Sigmoid colon (tissue), 4 donors: ENCODE data around the gene HIVEP1.

Source experiments
- EP300 ChIP-seq, 4 donors: sonication (generic); formaldehyde crosslinking; IDR thresholded peaks; one replicate each; pipeline ENCODE4 v1.6.1; 2017; ENCODE audit warnings: antibody characterized with exemption in 4 of 4
- POLR2A ChIP-seq, 2 donors: fragments of 450-650 bp; IDR thresholded peaks; one replicate each; pipeline ENCODE4 v1.6.1; 2016; ENCODE audit warnings: antibody characterized with exemption in 2 of 2, mild to moderate bottlenecking in 2 of 2, moderate library complexity in 2 of 2
- TF ChIP-seq, protein P1 (sequence below), 4 experiments: fragments of 450-650 bp in 3 of 4; fragments of 200-600 bp in 1 of 4; IDR thresholded peaks; one replicate each; pipeline ENCODE4 v1.5.1; 2016 to 2019; ENCODE audit warnings: antibody characterized with exemption in 4 of 4, mild to moderate bottlenecking in 3 of 4, moderate library complexity in 2 of 4

DNA sequence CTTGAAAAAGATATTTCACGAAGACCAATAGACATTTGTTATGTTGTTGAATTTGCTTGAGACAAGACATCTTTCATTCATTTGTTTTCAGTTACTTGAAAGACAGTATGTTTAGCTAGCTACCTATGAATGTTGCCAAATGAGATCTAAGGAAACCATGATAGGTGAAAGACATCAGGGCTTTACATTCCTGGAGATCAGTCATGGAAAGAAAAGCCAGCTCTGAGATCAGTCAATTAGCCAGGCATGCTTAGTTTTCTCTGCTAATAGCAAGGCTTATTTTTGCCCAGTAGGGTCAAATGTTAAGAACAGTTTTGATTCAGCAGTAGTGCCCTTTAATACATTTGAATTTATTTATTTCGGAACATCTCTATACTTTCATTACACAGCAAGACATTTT lies 161.5 kb downstream of the HIVEP1 start:
- TF ChIP-seq EP300 (IDR thresholded peaks at IDR 0.05), result no peak
- TF ChIP-seq, protein P1, sequence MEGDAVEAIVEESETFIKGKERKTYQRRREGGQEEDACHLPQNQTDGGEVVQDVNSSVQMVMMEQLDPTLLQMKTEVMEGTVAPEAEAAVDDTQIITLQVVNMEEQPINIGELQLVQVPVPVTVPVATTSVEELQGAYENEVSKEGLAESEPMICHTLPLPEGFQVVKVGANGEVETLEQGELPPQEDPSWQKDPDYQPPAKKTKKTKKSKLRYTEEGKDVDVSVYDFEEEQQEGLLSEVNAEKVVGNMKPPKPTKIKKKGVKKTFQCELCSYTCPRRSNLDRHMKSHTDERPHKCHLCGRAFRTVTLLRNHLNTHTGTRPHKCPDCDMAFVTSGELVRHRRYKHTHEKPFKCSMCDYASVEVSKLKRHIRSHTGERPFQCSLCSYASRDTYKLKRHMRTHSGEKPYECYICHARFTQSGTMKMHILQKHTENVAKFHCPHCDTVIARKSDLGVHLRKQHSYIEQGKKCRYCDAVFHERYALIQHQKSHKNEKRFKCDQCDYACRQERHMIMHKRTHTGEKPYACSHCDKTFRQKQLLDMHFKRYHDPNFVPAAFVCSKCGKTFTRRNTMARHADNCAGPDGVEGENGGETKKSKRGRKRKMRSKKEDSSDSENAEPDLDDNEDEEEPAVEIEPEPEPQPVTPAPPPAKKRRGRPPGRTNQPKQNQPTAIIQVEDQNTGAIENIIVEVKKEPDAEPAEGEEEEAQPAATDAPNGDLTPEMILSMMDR (IDR thresholded peaks at IDR 0.05), result no peak
- no peak for TF ChIP-seq POLR2A (IDR thresholded peaks at IDR 0.05)
